Tibial nerve (tissue), 4 donors: Measurements from ENCODE around the gene PYDC1.

Experiments used
- CTCF ChIP-seq, 5 experiments: fragments of 200-600 bp in 3 of 5; fragments of 450-650 bp in 2 of 5; sonication (generic) in 3 of 5; IDR thresholded peaks; one replicate each; pipeline ENCODE4 v1.5.1; 2016 to 2019; ENCODE audit warnings: antibody characterized with exemption in 5 of 5, mild to moderate bottlenecking in 3 of 5, moderate library complexity in 2 of 5
- EP300 ChIP-seq, 2 donors: sonication (generic); formaldehyde crosslinking; IDR thresholded peaks; one replicate each; pipeline ENCODE4 v1.6.1; 2017; ENCODE audit warnings: antibody characterized with exemption in 2 of 2, mild to moderate bottlenecking in 1 of 2
- POLR2A ChIP-seq, 2 donors: fragments of 450-650 bp; IDR thresholded peaks; one replicate each; pipeline ENCODE4 v1.6.1; 2017; ENCODE audit warnings: antibody characterized with exemption in 2 of 2, mild to moderate bottlenecking in 2 of 2, moderate library complexity in 2 of 2

GRCh38 chr16:31215287-31216162, 1.4 kb downstream of the PYDC1 start:
- peak in 1 of 2 donors; percentile 25 for TF ChIP-seq POLR2A (IDR thresholded peaks at IDR 0.05)
- TF ChIP-seq CTCF (IDR thresholded peaks at IDR 0.05): no peak
- TF ChIP-seq EP300 (IDR thresholded peaks at IDR 0.05): peak in 1 of 2 donors; percentile 40
